GM12801 (cell line): ENCODE results near the gene TRIM33.

Experiments
- TF ChIP-seq, protein P1 (sequence below): IDR thresholded peaks from one replicate; pipeline ENCODE4 v1.5.1; 2011; ENCODE audit warnings: control low read depth; ENCODE audit not compliant: insufficient read length; ENCODE audit errors: extremely low read depth

TRIM33 gene

DNA sequence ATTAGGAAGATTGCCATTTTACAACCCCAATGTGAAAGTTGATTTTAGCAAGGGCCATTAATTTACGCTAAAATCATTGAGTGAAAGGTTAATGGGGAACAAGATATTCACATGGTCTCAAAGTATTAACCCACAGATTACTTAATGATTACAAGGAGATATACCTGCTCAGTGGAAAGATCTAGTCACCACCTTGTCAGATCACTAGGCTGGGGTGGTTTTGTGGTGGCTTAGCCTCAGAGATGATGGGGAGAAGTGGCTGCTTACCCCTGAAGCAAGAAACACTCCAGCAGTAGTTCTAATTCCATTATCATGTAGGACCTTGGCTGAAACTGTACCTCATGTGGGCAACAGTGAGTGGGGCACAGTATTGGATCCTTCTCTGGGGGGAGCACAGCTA is 20.1 kb upstream of the TRIM33 start:
- TF ChIP-seq, protein P1, sequence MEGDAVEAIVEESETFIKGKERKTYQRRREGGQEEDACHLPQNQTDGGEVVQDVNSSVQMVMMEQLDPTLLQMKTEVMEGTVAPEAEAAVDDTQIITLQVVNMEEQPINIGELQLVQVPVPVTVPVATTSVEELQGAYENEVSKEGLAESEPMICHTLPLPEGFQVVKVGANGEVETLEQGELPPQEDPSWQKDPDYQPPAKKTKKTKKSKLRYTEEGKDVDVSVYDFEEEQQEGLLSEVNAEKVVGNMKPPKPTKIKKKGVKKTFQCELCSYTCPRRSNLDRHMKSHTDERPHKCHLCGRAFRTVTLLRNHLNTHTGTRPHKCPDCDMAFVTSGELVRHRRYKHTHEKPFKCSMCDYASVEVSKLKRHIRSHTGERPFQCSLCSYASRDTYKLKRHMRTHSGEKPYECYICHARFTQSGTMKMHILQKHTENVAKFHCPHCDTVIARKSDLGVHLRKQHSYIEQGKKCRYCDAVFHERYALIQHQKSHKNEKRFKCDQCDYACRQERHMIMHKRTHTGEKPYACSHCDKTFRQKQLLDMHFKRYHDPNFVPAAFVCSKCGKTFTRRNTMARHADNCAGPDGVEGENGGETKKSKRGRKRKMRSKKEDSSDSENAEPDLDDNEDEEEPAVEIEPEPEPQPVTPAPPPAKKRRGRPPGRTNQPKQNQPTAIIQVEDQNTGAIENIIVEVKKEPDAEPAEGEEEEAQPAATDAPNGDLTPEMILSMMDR: no peak

DNA sequence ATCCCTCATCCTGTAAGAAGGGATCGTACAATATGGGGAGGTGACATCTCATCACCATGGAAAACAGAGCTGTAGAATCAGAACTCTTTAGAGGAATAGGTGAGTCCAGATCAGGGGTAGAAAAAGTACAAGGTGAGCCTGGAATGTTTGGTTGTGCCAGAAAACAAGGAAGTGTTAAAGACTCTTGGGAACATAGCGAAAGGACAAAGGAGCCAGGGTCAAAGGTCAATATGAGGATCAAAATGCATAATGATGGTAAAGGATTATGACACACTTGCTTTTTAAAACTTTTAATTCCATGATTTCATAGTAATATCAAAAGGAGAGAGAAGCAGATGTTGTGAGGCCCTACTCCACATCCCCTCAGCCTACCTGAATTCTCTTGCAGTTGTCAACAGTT is 19.2 kb upstream of the TRIM33 start:
- TF ChIP-seq, protein P1: no peak

DNA sequence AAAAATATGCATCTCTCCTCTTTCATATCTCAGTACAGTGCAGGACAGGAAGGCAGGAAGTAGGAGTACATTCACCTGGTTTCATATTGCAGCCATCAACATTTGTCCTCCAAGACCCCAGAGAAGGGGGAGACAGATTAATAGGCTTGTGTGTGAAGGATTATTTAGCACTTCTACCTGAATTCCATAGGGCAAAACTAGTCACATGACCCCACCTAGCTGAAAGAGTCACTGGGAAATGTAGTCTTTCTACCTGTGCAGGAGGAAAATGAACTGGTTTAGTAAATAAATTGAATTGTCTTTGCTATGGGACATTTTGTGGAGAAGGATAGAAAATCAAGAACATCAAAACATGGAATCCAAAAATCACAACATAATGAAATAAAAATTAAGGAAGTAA is 13.9 kb upstream of the TRIM33 start:
- TF ChIP-seq, protein P1: no peak

DNA sequence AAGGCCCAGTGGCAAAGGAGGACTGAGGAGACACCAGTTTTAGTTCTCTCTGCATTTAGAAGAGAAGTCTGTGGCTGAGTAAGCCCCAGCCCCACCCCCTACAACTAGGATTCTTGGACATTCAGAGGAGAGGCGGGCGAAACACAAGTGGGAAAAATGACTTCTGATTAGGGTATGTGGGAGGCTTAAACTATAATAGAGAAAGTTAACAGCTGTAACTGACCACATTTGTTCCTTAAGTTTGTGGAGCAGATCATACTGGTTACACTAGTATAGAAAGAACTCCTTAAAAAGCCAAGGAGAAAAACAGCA is 11.2 kb upstream of the TRIM33 start:
- TF ChIP-seq, protein P1: no peak

DNA sequence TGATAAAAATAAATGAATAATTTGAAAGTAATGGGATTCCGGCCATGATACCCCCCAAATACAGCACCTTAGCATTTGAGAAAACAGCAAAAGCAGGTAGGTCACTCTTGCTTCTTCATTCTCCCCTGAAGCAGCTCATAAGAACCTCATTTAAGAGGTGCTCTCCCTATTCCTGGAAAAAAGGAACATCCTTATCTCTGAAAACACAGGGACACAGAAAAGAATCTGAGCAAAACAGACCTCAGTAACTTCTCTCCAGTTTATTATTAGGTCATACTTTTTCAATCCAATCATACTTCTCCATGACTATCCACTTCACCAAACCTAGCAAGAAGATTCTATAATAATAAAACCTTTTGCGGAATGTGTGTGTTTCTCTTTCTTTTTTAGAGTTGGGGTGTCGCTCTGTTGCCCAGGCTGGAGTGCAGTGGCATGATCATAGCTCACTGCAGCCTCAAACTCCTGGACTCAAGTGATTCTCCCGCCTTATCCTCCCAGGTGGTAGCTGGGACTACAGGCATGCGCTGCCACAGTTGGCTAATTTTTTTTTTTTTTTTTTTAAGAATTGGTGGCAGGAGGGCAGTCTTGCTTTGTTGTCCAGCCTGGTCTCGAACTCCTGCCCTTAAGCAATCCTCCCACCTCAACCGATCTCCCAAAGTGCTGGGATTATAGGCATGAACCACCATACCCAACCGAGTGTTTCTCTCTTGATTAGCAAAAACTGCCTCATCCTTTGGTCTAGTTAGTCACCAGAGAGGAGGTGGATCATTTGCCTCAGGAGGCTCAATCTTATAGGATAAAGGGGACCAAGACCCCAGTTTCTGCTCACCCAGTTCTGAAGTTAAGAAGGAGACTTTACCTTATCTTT is 10.6 kb upstream of the TRIM33 start:
- TF ChIP-seq, protein P1: no peak

DNA sequence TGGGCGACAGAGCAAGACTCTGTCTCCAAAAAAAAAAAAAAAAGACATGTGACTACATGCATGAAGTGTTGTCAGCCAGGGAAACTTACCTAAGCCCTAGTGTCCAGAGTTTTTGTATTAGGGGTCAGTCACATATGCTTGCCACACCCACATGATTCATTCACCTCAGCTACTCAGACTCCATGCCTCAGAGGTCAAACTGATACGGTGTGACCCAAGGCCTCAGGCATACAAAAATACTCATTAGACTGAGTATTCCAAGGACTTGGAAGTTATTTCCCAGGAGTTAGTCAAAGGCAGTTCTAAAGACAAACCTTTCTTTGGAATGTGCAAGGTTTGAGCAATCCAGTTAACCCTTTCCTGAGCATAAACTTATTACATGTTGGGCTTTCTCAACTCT is 6.3 kb upstream of the TRIM33 start:
- TF ChIP-seq, protein P1: no peak

DNA sequence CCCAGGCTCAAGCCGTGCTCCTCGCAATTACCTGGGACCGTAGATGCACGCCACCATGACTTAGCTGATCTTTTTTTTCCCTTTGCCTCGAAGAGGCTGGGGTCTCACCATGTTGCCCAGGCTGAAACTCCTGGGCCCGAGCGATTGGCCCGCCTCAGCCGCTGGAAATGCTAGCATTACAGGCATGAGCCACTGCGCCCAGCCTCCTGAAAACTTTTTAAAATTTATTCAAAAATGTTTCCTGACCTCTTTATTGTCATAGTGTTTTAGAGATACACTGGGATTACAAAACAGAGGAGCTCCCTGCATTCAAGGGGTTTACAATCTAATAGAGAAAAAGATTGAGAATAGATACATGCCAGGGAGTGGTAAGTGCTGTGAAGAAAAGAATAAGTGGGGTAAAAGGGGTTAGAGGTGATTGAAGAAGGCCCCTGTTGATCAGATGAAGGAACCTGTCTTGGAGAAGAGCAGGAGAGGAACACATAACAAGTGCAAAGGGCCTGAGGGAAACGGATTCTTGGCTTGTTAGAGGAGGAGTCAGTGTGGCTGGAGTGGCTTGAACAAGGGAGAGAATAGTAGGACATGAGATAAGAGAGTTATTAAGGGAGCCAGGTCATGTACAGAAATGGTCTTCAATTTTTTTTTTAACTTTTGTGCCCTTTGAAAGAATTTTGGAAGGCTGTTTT is 1.7 kb upstream of the TRIM33 start:
- TF ChIP-seq, protein P1: no peak
